Cardiac fibroblast (primary cell): ENCODE results near the gene HOXB1.
A peak's percentile ranks its signal among the peaks of the same experiment; 100 is the strongest.

Experiments
- DNase-seq, 2 donors: peaks; one replicate each; pipeline versions ENCODE4 v3.0.0 to v3.0.0-alpha.2; 2010; ENCODE audit warnings: low read depth in 2 of 2
- H3K4me3 ChIP-seq, 2 donors: replicated peaks in 1 of 2; 1 replicate in 1 of 2; 2 replicates in 1 of 2; pipeline ENCODE4 v1.5.1; 2011; ENCODE audit warnings: low read depth in 2 of 2, low read length in 2 of 2, mild to moderate bottlenecking in 2 of 2, moderate library complexity in 1 of 2
- CTCF ChIP-seq: IDR thresholded peaks from one replicate; pipeline ENCODE4 v1.5.1; 2011; ENCODE audit warnings: low read depth, mild to moderate bottlenecking, low read length, inconsistent platforms

Gene HOXB1

DNA sequence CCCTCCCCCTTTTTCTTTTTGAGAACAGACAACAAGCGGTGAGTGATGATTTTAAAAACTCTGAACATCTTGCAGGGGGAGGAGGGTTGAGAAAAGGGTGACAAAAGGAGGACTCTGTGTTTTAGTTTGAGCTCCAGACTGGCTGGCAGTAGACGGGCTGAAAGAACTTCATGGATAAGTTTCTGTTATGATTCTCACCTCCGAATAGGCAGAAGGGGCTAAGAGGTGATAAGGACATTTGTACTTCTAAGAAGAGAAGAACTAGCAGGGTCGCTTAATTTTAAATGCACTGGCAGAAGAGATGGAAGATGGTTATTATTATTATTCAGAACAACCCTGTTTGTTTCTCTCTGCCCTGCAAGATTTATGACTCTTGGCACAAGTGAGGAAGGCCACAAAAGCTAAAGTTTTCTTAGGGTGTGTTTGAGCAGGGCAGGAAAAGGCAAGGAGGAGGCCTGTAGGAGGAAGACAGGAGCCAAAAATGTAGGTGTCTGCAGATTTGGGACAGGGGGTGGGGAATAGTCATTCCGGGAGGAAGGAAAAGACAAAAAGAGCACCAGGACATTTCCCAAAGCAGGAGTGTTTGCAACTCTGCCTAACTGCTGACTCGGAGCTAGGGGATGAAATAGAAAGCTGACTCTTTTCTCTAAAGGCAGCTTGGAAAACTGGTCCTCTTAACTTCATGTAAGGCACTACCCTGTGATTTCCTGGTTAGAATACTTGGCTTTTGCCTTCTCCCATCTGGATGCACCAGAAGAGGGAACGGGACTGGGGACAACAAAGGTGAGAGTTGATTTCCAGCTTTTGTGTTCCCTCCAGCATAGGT is 26.0 kb upstream of the HOXB1 start:
- H3K4me3 ChIP-seq = no peak overlapping the region
- no peak for TF ChIP-seq CTCF
- DNase-seq = no peak

DNA sequence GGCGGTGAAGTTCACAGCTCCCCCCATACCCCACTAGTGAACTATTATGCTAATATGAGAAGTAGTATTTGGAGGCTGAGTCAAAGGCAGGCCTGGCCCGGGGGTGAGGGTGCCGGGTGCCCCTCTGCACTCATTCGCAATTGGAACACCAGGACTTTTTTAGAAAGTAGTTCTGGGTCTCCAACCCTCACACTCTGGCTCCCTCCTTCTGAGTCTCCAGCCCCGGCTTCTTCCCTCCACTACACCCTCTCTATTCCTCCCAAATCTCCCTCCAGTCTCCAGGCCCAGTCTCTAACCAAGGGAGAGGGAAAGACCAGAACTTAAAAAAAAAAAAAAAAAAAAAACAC is 25.4 kb upstream of the HOXB1 start:
- no peak for DNase-seq
- H3K4me3 ChIP-seq = no peak overlapping the region

DNA sequence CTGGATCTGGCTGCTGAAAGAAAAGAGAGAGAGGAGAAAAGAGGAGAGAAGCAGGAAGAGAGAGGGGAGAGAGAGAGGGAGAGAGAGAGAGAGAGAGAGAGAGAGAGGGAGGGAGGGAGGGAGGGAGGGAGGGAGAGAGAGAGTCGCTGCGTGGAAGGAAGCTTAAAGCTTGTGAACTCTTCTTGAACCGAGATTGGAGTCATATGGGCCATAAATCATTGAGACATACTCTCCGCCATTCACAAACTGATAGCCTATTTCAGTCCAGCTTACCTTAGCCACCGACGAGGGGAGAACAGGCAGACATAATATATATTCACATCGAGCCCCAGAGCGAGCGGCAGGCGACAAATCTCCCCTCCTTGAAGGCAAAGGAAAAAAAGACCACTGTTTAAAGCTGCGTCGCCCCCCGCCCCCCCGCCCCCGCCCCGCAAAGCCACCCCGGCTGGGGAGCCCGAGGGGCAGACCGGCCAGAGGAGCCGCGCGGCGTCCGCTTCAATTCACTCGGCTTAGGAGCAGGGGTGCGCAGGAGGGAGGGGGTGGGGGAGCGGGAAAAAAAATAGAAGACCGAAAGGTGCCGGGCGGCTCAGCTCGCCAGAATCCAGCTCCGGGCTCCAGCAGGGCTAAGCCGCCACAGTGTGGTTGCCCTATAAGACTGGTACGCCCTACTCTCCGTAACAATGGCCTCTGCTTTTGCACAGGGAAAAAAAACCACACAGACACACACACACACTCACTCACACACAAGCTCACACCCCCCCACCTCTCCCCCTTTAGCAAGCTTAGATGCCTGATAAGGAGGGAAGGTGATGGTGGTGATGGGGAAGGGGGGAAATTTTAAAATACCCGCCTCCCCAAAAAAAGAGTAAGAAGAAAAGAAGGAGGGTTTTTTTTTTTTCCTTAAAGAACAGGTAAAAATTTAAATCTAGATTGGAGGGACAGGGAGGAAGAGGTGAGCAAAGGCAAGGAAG is 24.7 kb upstream of the HOXB1 start:
- DNase-seq = peak; percentile 87 to 90
- no peak for TF ChIP-seq CTCF
- peak overlapping the region; percentile 36 to 57 for H3K4me3 ChIP-seq

More for the DNA sequence above, 25.4 kb upstream of the HOXB1 start:
- TF ChIP-seq CTCF = no peak

- no peak for TF ChIP-seq CTCF
- peak overlapping the region; percentile 30 to 57 for H3K4me3 ChIP-seq
- peak in 1 of 2 donors; percentile 47 for DNase-seq
Measured at GRCh38 chr17:48554412-48555257, 23.8 kb upstream of the HOXB1 start.

DNA sequence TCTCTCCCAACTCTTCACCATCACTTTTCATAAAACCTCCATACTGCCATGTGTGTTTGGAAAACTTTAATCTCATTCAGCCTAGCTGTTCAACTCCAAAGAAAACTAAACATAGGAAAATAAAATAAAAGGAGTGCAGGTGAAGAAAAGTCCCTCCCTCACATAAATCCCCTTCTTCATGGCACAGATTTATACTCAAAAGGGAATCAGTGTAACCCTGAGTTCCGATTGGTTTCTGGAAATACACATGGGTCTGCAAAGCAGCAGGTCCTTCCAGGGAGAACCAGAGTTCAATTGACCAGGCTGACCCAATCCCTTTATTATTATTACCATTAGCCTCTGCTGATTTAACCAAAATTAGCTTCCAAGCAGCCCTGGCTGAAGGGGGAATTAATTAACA is 23.0 kb upstream of the HOXB1 start:
- TF ChIP-seq CTCF = no peak
- DNase-seq = no peak

DNA sequence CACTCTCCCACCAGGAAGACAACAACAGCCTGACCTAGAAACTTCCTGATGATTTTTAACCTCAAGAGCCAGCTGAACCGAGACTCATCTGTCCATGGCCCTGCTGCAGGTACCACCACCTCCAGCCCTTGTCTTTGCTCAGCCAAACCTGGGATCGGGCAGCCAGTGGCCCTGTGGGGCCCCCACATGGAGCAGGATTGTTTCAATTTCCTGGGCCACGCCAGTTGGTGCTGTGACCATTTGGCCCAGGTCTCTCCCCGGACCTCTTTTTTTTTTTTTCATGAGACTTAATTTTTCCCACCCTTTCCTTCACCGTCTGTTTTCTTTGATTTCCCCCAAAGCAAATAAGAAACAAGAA is 22.4 kb upstream of the HOXB1 start:
- DNase-seq = no peak
- H3K4me3 ChIP-seq = no peak overlapping the region
- no peak for TF ChIP-seq CTCF

More for the DNA sequence above, 23.0 kb upstream of the HOXB1 start:
- peak overlapping the region in 1 of 2 donors; percentile 57 for H3K4me3 ChIP-seq
